ENCODE data around the gene XPO5. TPM values are rescaled to one million over a fixed set of nuclear protein-coding genes. Genes with fewer than 3 reads are reported as not detected.

The XPO5 gene
- total RNA-seq, 2 donors from 2014 or later: 16.8 to 20.5 TPM

DNA sequence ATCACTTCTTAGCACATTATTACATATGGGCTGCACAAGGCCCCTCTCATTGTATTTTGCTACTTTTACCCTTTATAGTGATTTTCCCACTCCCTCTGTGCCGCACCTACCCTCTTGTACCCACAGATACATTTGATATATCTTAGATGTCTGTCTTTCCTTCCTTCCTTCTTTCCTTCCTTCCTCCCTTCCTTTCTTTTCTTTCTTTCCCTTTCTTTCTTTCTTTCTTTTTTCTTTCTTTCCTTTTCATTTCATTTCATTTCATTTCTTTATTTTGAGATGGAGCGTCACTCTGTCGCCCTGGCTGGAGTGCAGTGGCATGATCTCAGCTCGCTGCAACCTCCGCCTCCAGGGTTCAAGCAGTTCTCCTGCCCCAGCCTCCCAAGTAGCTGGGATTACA lies 12.4 kb upstream of the XPO5 start:
- H3K27ac ChIP-seq: no peak overlapping the region
- peaks cover 0 to 7% of the 10 kb centered on the region in 2 donors for H3K36me3 ChIP-seq (replicated peaks in 1 of 2; ENCODE audit: insufficient read depth in 1 of 2, low read depth in 2 of 2)
- intact Hi-C loops (cut with DNase I): no loop called here
- no peak overlapping the region for H3K4me3 ChIP-seq
- DNase-seq (no peak), ATAC-seq (no peak)
- no peak for TF ChIP-seq POLR2A (IDR thresholded peaks at IDR 0.05)
- TF ChIP-seq, protein P1, sequence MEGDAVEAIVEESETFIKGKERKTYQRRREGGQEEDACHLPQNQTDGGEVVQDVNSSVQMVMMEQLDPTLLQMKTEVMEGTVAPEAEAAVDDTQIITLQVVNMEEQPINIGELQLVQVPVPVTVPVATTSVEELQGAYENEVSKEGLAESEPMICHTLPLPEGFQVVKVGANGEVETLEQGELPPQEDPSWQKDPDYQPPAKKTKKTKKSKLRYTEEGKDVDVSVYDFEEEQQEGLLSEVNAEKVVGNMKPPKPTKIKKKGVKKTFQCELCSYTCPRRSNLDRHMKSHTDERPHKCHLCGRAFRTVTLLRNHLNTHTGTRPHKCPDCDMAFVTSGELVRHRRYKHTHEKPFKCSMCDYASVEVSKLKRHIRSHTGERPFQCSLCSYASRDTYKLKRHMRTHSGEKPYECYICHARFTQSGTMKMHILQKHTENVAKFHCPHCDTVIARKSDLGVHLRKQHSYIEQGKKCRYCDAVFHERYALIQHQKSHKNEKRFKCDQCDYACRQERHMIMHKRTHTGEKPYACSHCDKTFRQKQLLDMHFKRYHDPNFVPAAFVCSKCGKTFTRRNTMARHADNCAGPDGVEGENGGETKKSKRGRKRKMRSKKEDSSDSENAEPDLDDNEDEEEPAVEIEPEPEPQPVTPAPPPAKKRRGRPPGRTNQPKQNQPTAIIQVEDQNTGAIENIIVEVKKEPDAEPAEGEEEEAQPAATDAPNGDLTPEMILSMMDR (IDR thresholded peaks at IDR 0.05): no peak
- no peaks in the 10 kb centered on the region for H3K27me3 ChIP-seq
- H3K4me1 ChIP-seq: no peaks in the 10 kb centered on the region
- WGBS, 2 donors: 98% methylated on average over 5 of the region's 5 CpGs
- no peaks in the 10 kb centered on the region for H3K9me3 ChIP-seq

DNA sequence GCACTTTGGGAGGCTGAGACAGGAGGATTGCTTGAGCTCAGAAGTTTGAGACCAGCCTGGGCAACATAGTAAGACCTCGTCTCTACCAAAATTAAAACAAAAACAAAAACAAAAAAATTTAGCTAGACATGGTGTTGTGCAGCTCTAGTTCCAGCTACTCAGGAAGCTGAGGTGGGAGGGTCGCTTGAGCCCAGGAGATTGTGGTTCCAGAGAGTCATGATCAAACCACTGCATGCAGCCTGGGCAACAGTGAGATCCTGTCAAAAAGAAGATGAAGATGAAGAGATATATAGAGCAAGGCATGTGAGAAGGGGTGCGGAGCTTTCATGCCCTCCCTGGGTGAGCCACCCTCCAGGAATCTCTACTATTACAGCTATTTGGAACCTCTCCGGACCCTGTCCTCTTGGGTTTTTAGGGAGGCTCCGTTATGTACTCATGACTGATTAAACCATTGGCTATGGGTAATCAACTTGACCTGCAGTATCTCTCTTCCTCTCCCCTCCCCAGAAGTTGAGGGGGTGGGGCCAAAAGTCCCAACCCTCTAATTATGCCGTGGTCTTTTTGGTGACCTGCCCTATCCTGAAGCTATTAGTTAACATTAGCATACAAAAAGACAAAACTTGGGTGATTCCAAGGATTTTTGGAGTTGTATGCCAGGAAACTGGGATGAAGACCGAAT lies 9.2 kb upstream of the XPO5 start:
- WGBS, 2 donors: 89 to 92% methylated on average over 7 of the region's 7 CpGs
- H3K9me3 ChIP-seq: no peaks in the 10 kb centered on the region
- no peak for DNase-seq
- no peak for TF ChIP-seq POLR2A (IDR thresholded peaks at IDR 0.05)
- TF ChIP-seq, protein P1 (IDR thresholded peaks at IDR 0.05): no peak
- intact Hi-C loops (cut with DNase I): no loop called here
- peaks cover 0 to 7% of the 10 kb centered on the region in 2 donors for H3K36me3 ChIP-seq (replicated peaks in 1 of 2; ENCODE audit: insufficient read depth in 1 of 2, low read depth in 2 of 2)
- H3K27ac ChIP-seq: no peak overlapping the region
- ATAC-seq: no peak
- no peaks in the 10 kb centered on the region for H3K27me3 ChIP-seq
- no peaks in the 10 kb centered on the region for H3K4me1 ChIP-seq
- H3K4me3 ChIP-seq: no peak overlapping the region

DNA sequence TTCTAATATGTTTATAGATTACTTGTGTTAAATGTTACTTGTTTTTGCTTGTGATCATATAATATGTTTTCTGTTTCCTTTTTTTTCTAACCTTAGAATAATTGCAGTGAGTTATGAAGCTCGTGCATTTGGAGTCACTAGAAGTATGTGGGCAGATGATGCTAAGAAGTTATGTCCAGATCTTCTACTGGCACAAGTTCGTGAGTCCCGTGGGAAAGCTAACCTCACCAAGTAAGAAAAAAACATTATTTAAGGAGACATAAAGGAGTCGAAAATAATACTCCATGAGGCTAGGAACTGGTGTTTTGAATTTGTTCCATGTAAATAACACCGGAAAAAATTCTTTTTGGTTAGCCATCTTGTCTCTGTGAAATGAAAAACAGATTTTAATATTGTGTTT lies 7.1 kb upstream of the XPO5 start:
- H3K9me3 ChIP-seq: no peaks in the 10 kb centered on the region
- DNase-seq: no peak
- no peak for ATAC-seq
- intact Hi-C loops (cut with DNase I): no loop called here
- TF ChIP-seq, protein P1 (IDR thresholded peaks at IDR 0.05): no peak
- TF ChIP-seq POLR2A (IDR thresholded peaks at IDR 0.05): no peak
- no peak overlapping the region for H3K27ac ChIP-seq
- no peak overlapping the region for H3K4me3 ChIP-seq
- 80 to 85% methylated on average over 5 of the region's 5 CpGs for WGBS, 2 donors
- H3K4me1 ChIP-seq: peaks cover 8% of the 10 kb centered on the region
- peaks cover 0 to 6% of the 10 kb centered on the region in 2 donors for H3K36me3 ChIP-seq (replicated peaks in 1 of 2; ENCODE audit: insufficient read depth in 1 of 2, low read depth in 2 of 2)
- H3K27me3 ChIP-seq: no peaks in the 10 kb centered on the region

DNA sequence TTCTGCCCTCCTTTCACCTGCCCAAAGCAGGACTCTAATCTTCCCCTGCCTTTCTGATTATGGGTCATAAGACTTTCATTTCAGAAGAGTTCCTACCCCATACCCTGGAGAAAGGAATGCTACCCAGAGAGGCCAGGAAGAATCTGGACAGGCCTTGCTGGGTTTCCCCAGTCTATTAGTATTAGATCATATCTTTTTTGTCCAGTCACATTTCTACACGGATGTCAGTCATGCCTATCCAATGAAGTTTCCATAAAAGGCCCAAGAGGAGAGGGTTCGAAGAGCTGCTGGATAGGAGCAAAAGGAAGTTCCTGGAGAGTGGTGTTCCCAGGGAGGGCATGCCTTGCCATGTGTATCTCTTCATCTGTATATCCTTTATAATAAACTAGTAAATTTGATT lies 3.3 kb upstream of the XPO5 start:
- 66 to 70% methylated on average over 2 of the region's 2 CpGs for WGBS, 2 donors
- H3K9me3 ChIP-seq: no peaks in the 10 kb centered on the region
- no peak for TF ChIP-seq POLR2A (IDR thresholded peaks at IDR 0.05)
- TF ChIP-seq, protein P1 (IDR thresholded peaks at IDR 0.05): no peak
- no peak for ATAC-seq
- H3K36me3 ChIP-seq (replicated peaks in 1 of 2; ENCODE audit: insufficient read depth in 1 of 2, low read depth in 2 of 2): peaks cover 0 to 2% of the 10 kb centered on the region in 2 donors
- no peak overlapping the region for H3K4me3 ChIP-seq
- no peak overlapping the region for H3K27ac ChIP-seq
- H3K27me3 ChIP-seq: no peaks in the 10 kb centered on the region
- peaks cover 29% of the 10 kb centered on the region for H3K4me1 ChIP-seq
- intact Hi-C loops (cut with DNase I): no loop called here
- no peak for DNase-seq

DNA sequence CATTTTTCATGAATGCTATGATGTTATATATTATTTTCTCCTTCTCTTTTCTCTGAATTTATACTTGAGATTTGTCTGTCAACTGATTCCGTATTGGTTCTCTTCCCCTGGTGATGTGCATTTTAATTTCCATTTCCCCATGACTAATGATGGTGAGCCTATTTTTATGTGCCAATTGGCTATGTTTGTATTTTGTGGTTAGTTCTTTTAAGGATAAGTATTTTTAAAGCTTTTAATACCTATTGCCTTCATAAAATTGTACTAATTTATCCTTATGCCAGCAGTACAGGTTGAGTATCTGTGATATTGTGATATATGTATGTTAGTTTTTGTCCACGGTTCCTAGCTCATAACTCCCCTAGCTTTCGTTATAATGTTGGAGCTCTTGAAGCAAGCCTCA lies 2.9 kb upstream of the XPO5 start:
- peaks cover 32% of the 10 kb centered on the region for H3K4me1 ChIP-seq
- no peaks in the 10 kb centered on the region for H3K9me3 ChIP-seq
- 78 to 80% methylated on average over 3 of the region's 3 CpGs for WGBS, 2 donors
- H3K36me3 ChIP-seq (replicated peaks in 1 of 2; ENCODE audit: insufficient read depth in 1 of 2, low read depth in 2 of 2): peaks cover 0 to 2% of the 10 kb centered on the region in 2 donors
- TF ChIP-seq POLR2A (IDR thresholded peaks at IDR 0.05): no peak
- TF ChIP-seq, protein P1 (IDR thresholded peaks at IDR 0.05): no peak
- no peaks in the 10 kb centered on the region for H3K27me3 ChIP-seq
- no peak overlapping the region for H3K27ac ChIP-seq
- ATAC-seq (no peak), DNase-seq (no peak)
- intact Hi-C loops (cut with DNase I): no loop called here
- H3K4me3 ChIP-seq: no peak overlapping the region
